CD4-positive, alpha-beta T cell treated with Interleukin-4 for 4 hours (primary cell): ENCODE results near the gene TERB2.
A peak's percentile ranks its signal among the peaks of the same experiment; 100 is the strongest.
"Not testable (repeated sequence)": the region's sequence is repeated elsewhere in the genome, so short reads cannot be mapped to it uniquely, and the experiment has no call there.

Source experiments
- DNase-seq: peaks from one replicate; pipeline ENCODE4 v3.0.0-alpha.2; 2020

Gene TERB2

DNA sequence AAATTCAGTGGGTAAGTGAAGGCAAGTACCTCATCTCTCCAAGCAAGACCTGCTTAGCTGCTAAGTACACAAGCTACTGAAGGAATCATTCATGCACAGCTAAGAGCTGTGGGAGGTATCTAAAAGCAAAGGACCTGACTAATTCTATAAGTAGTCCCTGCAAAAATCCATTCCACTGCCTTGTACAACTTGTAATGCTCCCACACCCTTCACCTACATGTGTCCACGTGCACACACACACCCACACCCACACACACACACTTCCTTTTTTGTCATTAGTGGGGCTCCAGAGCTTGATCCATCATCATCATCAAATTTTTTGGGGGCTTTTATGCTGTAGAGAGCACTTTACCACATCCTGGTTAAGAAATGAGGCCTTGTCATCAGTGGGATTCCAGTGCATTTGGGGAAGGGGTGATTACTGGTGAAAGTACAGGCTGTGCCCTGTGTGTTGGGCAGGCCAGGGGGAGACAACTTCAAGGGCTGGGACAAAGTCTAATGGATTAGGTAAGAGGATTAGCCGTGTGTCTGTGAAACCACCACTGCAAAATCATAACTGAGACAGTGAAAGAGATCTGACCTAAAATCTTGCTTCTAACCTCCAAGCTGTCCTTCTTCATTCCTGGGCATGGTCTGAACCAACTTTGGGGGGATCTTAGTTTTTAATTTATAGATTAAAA is 47.4 kb downstream of the TERB2 start:
- DNase-seq = not testable (repeated sequence)

DNA sequence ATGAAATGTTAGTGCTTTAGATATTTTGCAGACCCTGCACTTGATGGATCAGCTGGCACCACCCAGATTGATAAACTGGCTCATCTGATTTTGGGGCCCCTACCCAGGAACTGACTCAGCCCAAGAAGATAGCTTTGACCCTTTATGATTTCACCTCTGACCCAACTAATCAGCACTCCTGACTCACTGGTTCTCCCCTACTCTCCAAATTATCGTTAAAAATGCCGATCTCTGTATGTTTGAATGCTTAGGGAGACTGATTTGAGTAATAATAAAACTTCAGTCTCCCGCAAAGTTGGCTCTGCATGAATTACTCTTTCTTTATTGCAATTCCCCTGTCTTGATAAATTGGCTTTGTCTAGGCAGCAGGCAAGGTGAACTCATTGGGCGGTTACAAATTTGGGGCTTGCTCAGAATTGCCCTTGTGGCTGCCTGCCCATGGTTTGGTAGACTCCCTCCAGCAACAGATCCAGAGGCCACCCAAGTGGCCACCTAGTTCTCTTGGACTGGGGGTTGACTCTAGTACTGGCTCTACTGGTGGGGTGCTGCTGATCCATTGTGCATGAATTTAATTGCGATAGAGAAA is 48.2 kb downstream of the TERB2 start:
- DNase-seq = not testable (repeated sequence)

DNA sequence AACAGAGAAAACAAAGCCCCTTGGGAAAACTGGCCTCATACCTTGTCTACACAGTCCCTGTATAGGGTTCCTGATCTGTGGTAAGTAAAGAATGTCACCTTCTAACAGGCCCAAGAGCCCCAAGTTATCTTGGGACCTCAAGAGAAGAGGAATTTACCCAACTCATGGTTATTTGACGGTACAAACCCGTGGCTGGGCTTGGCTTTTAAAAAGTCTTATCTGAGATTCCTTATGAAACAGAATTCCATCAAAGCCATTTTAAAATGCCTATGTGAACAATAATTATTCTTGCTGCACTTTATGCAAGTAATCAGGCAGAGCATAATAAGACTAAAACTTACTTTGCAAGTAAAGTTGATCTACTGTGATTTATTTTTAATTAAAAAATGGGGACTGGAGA is 52.6 kb downstream of the TERB2 start:
- no peak for DNase-seq

DNA sequence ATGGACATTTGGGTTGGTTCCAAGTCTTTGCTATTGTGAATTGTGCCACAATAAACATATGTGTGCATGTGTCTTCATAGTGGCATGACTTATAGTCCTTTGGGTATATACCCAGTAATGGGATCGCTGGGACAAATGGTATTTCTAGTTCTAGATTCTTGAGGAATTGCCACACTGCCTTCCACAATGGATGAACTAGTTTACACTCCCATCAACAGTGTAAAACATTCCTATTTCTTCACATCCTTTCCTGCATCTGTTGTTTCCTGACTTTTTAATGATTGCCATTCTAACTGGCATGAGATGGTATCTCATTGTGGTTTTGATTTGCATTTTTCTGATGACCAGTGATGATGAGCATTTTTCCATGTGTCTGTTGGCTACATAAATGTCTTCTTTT is 58.6 kb downstream of the TERB2 start:
- DNase-seq = not testable (repeated sequence)

DNA sequence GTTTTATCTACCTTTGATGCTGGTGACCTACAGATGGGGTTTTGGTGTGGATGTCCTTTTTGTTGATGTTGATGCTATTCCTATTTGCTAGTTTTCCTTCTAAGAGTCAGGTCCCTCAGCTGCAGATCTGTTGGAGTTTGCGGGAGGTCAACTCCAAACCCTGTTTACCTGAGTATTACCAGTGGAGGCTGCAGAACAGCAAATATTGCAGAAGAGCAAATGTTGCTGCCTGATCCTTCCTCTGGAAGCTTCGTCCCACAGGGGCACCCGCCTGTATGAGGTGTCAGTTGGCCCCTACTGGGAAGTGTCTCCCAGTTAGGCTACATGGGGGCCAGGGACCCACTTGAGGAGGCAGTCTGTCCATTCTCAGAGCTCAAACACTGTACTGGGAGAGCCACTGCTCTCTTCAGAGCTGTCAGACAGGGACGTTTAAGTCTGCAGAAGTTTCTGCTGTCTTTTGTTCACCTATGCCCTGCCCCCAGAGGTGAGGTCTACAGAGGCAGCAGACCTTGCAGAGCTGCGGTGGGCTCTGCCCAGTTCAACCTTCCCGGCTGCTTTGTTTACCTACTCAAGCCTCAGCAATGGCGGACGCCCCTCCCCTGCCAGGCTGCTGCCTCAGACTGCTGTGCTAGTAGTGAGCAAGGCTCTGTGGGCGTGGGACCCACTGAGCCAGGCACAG is 63.9 kb downstream of the TERB2 start:
- not testable (repeated sequence) for DNase-seq

DNA sequence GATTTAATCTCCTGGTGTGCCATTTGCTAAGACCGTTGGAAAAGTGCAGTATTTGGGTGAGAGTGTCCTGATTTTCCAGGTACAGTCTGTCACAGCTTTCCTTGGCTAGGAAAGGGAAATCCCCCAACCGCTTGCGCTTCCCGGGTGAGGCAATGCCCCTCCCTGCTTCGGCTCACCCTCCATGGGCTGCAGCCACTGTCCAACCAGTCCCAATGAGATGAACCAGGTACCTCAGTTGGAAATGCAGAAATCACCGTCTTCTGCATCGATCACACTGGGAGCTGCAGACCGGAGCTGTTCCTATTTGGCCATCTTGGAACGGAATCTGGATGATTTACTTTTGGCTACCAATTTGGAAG is 64.4 kb downstream of the TERB2 start:
- DNase-seq = not testable (repeated sequence)

DNA sequence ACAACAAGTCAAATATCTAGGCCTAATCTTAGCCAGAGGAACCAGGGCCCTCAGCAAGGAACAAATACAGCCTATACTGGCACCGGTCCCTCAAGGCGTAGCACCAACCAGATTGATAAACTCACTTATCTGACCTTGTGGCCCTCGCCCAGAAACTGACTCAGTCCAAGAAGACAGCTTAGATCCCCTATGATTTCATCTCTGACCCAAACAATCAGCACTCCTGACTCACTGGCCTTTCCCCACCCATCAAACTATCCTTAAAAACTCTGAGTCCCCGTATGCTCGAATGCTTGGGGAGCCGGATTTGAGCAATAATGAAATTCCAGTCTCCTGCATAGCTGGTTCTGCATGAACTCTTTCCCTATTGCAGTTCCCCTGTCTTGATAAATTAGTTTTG is 64.9 kb downstream of the TERB2 start:
- no peak for DNase-seq

DNA sequence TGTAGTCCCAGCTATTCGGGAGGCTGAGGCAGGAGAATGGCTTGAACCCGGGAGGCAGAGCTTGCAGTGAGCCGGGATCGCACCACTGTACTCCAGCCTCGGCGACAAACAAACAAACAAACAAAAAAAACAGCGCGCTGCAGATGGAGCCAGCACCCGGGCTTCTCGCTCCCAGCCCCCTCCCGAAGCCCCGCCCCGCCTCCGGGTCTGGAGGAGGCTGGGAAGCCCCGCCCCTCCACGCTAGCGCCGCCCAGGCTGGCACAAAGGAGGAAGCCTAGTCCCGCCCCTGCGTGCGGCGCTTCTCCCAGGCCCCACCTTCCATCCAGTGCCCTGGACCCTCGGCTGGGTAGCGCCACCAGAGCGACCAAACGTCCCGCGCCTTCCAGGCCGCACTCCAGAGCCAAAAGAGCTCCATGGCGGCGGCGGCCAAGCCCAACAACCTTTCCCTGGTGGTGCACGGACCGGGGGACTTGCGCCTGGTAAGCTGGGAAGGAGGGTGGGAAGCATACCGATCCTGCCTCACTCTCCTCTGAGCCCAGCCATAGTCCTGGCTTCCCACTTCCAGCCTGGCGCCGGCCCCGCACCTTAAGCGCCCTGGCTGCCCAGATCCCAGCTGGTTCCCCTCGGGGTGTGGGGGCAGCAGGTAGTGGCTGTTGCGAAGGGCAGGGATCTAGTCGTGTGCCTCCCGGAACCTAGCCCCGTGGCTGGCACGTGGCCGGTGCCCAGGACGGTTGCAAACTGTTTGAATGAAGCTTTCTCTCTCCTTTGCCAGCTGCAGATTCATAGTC is 66.6 kb downstream of the TERB2 start, which contains the start of gene SORD:
Gene SORD (plus strand): TSS at position 325 of the 788 bp plus-strand sequence. CDS start 89 bp downstream, at position 414.
- peak; percentile 80 for DNase-seq

DNA sequence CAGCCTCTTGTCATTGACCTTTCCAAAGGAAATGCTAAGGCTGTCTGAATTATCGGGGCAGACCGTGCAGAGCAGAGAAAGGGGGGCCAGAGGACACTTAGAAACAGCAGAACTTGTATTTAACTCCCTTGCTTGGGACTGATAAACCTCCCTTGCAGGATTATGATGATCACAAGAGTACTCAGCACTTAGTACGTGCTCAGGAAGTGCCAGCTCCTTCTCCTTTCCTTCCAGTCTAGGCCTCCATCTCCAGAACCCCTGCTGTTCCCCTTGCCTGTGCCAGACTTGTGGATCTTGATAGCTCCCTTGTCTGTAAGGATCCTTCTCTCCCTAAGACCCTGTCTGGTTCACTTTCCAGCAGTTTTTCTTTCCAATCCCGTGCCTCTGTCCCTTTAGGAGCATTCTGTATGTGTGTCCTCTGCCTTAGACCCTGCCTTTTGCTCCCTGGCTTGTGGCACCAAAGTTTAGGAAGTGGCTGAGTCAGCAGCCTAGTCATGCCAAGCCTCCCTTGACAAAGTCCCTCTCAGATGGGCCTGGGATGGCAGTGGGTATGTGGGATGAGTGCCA is 67.3 kb downstream of the TERB2 start:
- no peak for DNase-seq

DNA sequence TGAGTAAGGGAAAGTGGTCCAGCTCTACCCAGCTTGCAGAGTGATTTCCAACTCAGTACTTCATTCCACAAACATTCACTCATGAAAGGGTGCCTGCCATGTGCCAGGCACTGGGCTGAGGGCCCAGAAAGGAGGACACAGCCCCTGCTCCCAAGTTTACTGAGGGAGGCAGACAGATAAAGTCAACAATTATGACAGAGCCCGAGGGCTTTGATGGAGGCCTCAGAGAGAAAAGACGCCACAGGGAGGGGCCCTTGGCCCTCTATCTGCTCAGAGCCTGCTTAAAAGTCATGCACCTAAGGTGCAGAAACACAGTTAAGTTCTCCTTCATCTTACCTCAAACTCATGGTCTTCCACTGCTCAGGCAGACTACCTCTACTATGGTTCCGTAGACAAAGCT is 68.2 kb downstream of the TERB2 start:
- DNase-seq = not testable (repeated sequence)

DNA sequence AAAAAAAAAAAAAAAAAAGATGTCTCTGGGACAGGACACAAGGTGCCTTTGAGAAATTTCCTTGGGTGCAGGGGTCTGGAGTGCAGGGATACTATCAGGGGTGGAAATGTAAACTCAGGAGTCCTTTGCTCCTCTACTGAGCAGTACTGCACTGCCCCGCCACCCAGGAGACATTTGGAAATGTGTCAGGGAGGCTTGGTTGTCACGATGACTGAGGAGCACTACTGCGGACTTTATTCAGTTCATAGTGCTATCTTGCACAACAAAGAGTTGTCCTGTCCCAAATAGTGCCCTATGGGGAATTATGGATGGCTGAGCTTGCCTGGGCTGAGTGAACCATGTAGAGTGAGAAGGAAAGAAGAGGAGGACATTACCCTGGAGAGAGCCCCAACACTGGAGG is 69.1 kb downstream of the TERB2 start:
- not testable (repeated sequence) for DNase-seq

DNA sequence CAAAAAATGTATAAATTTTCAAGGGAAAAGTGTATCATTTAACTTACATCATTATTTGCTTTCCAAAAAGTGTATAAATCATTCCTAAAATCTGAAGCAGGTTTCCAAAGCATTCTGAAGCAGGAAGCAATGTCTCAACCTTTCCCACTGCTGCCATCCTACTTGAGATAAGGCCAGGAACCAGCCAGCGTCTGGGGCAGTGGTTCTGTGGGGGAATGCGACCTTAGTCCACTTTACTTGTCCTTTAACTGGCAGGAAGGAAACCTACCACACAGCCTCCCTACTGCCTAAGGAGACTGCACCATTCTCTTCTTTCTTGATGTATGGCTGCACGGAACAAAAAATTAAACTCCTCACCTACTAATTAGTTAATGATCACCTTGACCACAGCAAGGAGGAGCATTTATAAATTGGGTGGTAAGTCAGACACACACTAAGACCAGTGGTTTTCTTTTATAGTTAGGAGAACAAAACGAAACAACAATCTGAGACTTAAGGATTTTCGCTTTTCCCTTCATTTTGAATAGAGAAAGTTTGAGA is 70.2 kb downstream of the TERB2 start:
- DNase-seq = no peak

DNA sequence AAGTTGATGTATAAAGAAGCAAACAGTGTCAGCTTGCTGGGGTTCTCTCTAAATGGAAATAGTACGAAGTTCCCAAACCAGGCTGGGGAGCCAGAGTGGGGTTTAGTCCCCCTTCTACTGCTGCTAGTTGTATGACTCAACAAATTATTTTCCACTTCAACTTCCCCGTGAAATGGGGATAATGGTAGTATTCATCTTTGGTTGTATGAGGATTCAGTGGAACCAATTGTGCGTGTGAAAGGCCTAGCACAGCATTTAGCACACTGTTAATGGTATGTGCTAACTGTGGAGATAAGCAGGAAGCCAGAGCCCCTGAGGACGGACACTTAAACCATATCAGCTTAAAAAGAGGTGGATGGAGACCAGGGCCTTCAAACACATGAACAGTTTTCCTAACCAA is 70.7 kb downstream of the TERB2 start:
- DNase-seq = no peak
